GM23248 (cell line): ENCODE results near the gene SLC25A21. TPM values are rescaled to one million over a fixed set of nuclear protein-coding genes. Genes with fewer than 3 reads are reported as not detected.
A peak's percentile ranks its signal among the peaks of the same experiment; 100 is the strongest.

ENCODE experiments used
- DNase-seq: peaks from one replicate; pipeline ENCODE4 v3.0.0-alpha.2; 2015
- H2AFZ ChIP-seq: fragments of 200-600 bp; sonication (generic); 2 replicates; pipeline ENCODE4 v1.6.1; 2016; ENCODE audit warnings: antibody characterized with exemption
- H3F3A ChIP-seq: fragments of 200-600 bp; sonication (generic); 2 replicates; pipeline ENCODE4 v1.6.1; 2016; ENCODE audit warnings: mild to moderate bottlenecking, antibody characterized with exemption, mixed run types; ENCODE audit not compliant: insufficient read depth
- H3K27ac ChIP-seq: fragments of 200-600 bp; sonication (generic); 2 replicates; pipeline ENCODE4 v1.5.1; 2016; ENCODE audit warnings: mild to moderate bottlenecking
- H3K27me3 ChIP-seq: fragments of 200-600 bp; sonication (generic); replicated peaks from 2 replicates; pipeline ENCODE4 v1.6.1; 2016; ENCODE audit warnings: mild to moderate bottlenecking; ENCODE audit not compliant: insufficient read depth
- H3K36me3 ChIP-seq: fragments of 200-600 bp; sonication (generic); 2 replicates; pipeline ENCODE4 v1.6.1; 2016; ENCODE audit warnings: low read depth, mild to moderate bottlenecking
- H3K4me1 ChIP-seq: fragments of 200-600 bp; sonication (generic); 2 replicates; pipeline ENCODE4 v1.6.1; 2016; ENCODE audit warnings: mild to moderate bottlenecking; ENCODE audit not compliant: insufficient read depth
- H3K4me2 ChIP-seq: fragments of 200-600 bp; sonication (generic); one replicate; pipeline ENCODE4 v1.6.1; 2016; ENCODE audit warnings: mild to moderate bottlenecking; ENCODE audit not compliant: unreplicated experiment
- H3K4me3 ChIP-seq: fragments of 200-600 bp; sonication (generic); 2 replicates; pipeline ENCODE4 v1.5.1; 2016; ENCODE audit warnings: mild to moderate bottlenecking
- H3K79me2 ChIP-seq: fragments of 200-600 bp; sonication (generic); 2 replicates; pipeline ENCODE4 v1.6.1; 2016; ENCODE audit warnings: mild to moderate bottlenecking; ENCODE audit not compliant: insufficient read depth
- H3K9ac ChIP-seq: fragments of 200-600 bp; sonication (generic); 2 replicates; pipeline ENCODE4 v1.6.1; 2016; ENCODE audit warnings: mild to moderate bottlenecking
- H3K9me2 ChIP-seq: fragments of 200-600 bp; sonication (generic); 2 replicates; pipeline ENCODE4 v1.6.1; 2016; ENCODE audit warnings: mixed run types, mild to moderate bottlenecking, moderate library complexity; ENCODE audit not compliant: insufficient read depth
- H3K9me3 ChIP-seq: fragments of 200-600 bp; sonication (generic); one replicate; pipeline ENCODE4 v1.6.1; 2017; ENCODE audit warnings: low read depth
- H4K20me1 ChIP-seq: fragments of 200-600 bp; sonication (generic); 2 replicates; pipeline ENCODE4 v1.6.0; 2016; ENCODE audit not compliant: insufficient read depth
- EZH2 ChIP-seq: fragments of 200-600 bp; sonication (generic); IDR thresholded peaks from 2 replicates; pipeline ENCODE4 v1.6.1; 2018; ENCODE audit warnings: antibody characterized with exemption, mild to moderate bottlenecking; ENCODE audit not compliant: insufficient read depth, poor library complexity, severe bottlenecking
- EZH2phosphoT487 ChIP-seq: fragments of 200-600 bp; sonication (generic); IDR thresholded peaks from 2 replicates; pipeline ENCODE4 v1.6.1; 2018; ENCODE audit warnings: antibody characterized with exemption, moderate library complexity, mild to moderate bottlenecking, low read depth; ENCODE audit not compliant: insufficient read depth
- WGBS, 2 experiments: methylation state at CpG; one replicate each; pipeline ENCODE4 v1.1.6; 2015 to 2017; ENCODE audit warnings: low lambda C conversion rate in 2 of 2, low coverage in 1 of 2; ENCODE audit errors: missing lambda C conversion rate in 2 of 2; 5-methylcytosine and 5-hydroxymethylcytosine counted together
- in situ Hi-C: fragments of 300-500 bp; cut with MboI; formaldehyde crosslinking; loops from 2 replicates; pipeline ENCODE4 v1.15.0; 2020
- polyA plus RNA-seq: library from polyadenylated mRNA; unstranded; fragments of >200 nt; fragmentation: Nextera tagmentation; extraction: Ambion mirVana; gene quantifications from 2 replicates; pipeline ENCODE4 v1.2.1, GENCODE V29; 2016
- total RNA-seq: library from RNA; depleted of rRNA; stranded (reverse); fragments of >200 nt; shearing (Covaris generic); gene quantifications from 2 replicates; pipeline ENCODE4 v1.2.3, GENCODE V29; 2014

SLC25A21 gene
- total and polyA plus RNA-seq, 2 experiments from 2014 or later = 0.26 TPM; not detected in 1

- peaks cover 19% of the 10 kb centered on the region for H3F3A ChIP-seq
- WGBS, 2 experiments = 81 to 88% methylated on average over 7 of the region's 7 CpGs
- no peaks in the 10 kb centered on the region for H3K9me3 ChIP-seq
- no peaks in the 10 kb centered on the region for H3K79me2 ChIP-seq
- no peak overlapping the region for H3K4me2 ChIP-seq
- H3K4me1 ChIP-seq = peaks cover 18% of the 10 kb centered on the region
- no peak overlapping the region for H3K27ac ChIP-seq
- H4K20me1 ChIP-seq = no peaks in the 10 kb centered on the region
- H2AFZ ChIP-seq = no peak overlapping the region
- no peaks in the 10 kb centered on the region for H3K9me2 ChIP-seq
- H3K27me3 ChIP-seq = no peaks in the 10 kb centered on the region
- H3K36me3 ChIP-seq = no peaks in the 10 kb centered on the region
- TF ChIP-seq EZH2 (no peak), EZH2phosphoT487 (no peak)
- H3K9ac ChIP-seq = no peak overlapping the region
- no peak overlapping the region for H3K4me3 ChIP-seq
- in situ Hi-C loops = no loop called here
- DNase-seq = peak; percentile 58
Measured at GRCh38 chr14:37122919-37123639, 49.3 kb downstream of the SLC25A21 start.

DNA sequence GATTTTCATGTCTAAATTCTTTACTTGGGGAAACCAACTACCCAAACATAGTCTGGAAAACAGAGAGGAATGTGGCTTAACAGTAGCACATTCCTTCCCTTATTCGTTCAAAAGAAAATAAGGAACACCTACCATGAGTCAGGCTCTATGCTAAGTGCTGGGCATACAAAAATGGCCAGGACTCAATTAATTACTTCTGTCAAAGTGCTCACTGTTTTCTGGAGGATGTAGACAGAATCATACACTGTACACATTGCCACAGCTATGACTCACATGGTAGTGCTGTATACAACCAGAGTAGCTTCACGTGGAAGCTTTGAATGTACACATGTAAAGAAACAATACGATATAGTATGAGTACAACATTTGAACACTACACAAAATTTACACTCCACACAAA is 50.1 kb downstream of the SLC25A21 start:
- WGBS, 2 experiments = 33 to 36% methylated on average over 3 of the region's 3 CpGs
- Histone ChIP-seq H3K36me3 (no peaks in the 10 kb centered on the region), H4K20me1 (no peaks in the 10 kb centered on the region), H3K9me3 (no peaks in the 10 kb centered on the region), H3K9ac (no peak overlapping the region), H3K4me2 (no peak overlapping the region), H3K27me3 (no peaks in the 10 kb centered on the region), H3K4me3 (no peak overlapping the region), H3F3A (peaks cover 21% of the 10 kb centered on the region), H3K79me2 (no peaks in the 10 kb centered on the region), H3K4me1 (peaks cover 20% of the 10 kb centered on the region), H3K9me2 (no peaks in the 10 kb centered on the region), H2AFZ (no peak overlapping the region), H3K27ac (no peak overlapping the region)
- in situ Hi-C loops = no loop called here
- peak; percentile 62 for DNase-seq
- TF ChIP-seq EZH2phosphoT487 = no peak
- no peak for TF ChIP-seq EZH2

DNA sequence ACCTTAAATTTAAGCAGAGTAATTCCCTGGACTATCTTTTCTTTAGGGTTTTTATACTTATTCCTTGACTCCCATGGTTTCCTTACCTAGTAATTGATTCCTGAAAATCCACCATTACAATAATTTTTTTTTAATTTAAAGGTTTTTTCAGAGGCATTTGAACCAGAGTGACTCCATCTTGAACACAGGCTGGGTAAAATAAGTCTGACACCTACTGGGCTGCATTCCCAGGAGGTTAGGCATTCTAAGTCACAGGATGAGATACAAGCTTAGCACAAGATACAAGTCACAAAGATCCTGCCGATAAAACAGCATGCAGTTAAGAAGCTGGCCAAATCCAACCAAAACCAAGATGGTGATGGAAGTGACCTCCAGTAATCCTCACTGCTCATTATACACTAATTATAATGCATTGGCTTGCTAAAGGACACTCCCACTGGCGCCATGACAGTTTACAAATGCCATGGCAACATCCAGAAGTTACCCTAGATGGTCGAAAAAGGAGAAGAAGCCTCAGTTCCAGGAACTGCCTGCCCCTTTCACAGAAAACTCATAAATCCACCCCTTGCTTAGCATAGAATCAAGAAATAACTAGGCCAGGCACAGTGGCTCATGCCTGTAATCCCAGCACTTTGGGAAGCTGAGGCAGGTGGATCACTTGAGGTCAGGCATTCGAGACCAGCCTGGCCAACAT is 53.6 kb downstream of the SLC25A21 start:
- 71 to 79% methylated on average over 4 of the region's 4 CpGs for WGBS, 2 experiments
- Histone ChIP-seq H3K4me3 (no peak overlapping the region), H3K9me3 (no peaks in the 10 kb centered on the region)

GRCh38 chr14:37116933-37117849 is 55.2 kb downstream of the SLC25A21 start:
- Histone ChIP-seq H3K27me3 (no peaks in the 10 kb centered on the region), H4K20me1 (no peaks in the 10 kb centered on the region), H3K4me3 (peak overlapping the region; percentile 1; the same call in 1 of the 2 replicates), H3K9me2 (no peaks in the 10 kb centered on the region), H3K79me2 (no peaks in the 10 kb centered on the region), H2AFZ (no peak overlapping the region), H3K4me1 (peaks cover 26% of the 10 kb centered on the region), H3K27ac (no peak overlapping the region), H3F3A (peaks cover 20% of the 10 kb centered on the region), H3K9ac (no peak overlapping the region), H3K9me3 (no peaks in the 10 kb centered on the region), H3K4me2 (peak overlapping the region; percentile 27), H3K36me3 (no peaks in the 10 kb centered on the region)
- in situ Hi-C loops = no loop called here
- TF ChIP-seq EZH2 = no peak
- no peak for TF ChIP-seq EZH2phosphoT487
- peak; percentile 73 for DNase-seq
- WGBS, 2 experiments = 19 to 21% methylated on average over 5 of the region's 5 CpGs

More for the DNA sequence above, 53.6 kb downstream of the SLC25A21 start:
- Histone ChIP-seq H2AFZ (no peak overlapping the region), H3K4me1 (peaks cover 36% of the 10 kb centered on the region), H3K27me3 (no peaks in the 10 kb centered on the region), H3K79me2 (no peaks in the 10 kb centered on the region), H3K4me2 (no peak overlapping the region), H3K9me2 (no peaks in the 10 kb centered on the region), H4K20me1 (no peaks in the 10 kb centered on the region), H3K36me3 (no peaks in the 10 kb centered on the region), H3K9ac (no peak overlapping the region), H3F3A (peaks cover 31% of the 10 kb centered on the region), H3K27ac (no peak overlapping the region)
- in situ Hi-C loops = no loop called here
- TF ChIP-seq EZH2 (no peak), EZH2phosphoT487 (no peak)
- DNase-seq = no peak
